Smooth muscle cell of the brain vasculature (primary cell): ENCODE data around the gene RHCG.

Experiments used
- DNase-seq: peaks from one replicate; pipeline ENCODE4 v3.0.0-alpha.2; 2012; ENCODE audit warnings: low read depth, low spot score

The RHCG gene

DNA sequence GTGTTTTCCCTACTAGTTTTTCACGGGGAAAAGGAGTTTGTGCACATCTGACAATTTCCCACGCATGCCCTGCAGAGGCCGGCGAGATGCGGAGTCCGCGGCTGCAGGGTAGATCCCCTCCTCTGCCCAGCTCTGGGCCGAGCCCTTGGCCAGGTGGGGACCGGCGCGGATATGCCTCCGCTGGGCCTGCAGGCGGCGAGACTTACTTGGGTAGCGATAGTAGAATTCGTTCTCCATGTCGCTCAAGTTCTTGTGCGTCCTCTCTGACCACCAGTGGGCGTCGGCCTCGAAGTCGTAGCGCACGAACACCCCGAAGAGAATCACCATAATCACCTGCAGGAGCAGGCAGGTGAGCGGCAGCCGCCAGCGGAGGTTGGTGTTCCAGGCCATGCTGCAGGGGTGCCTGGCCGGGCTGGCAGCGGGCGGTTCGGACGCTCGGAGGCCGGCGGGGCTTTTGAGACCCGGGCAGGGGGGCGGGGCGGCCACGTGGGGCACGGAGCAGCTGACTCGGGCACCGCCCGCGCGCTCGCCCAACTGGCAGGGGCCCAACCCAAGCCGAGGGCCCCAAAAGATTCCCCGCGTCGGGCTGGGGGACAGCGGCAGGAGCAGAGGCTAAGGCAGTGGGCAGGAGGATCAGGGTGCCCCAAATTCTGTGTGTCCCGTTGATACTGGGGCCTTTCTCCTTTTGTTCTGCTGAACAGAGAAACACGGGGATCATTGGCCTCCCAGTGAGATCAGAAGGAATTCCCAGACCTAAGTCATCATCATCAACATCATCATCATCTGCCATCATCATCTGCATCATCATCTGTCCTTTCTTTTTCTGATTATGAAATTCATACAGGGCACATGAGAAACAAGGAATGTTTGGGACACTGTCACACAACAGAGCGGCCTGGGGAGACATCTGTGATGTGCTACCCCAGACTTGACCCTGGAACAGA is at the start of gene RHCG:
Gene RHCG, minus strand, starts transcription at position 429 of the 944 bp plus-strand sequence. Its CDS starts 39 bp downstream, at position 390.
- DNase-seq: no peak

DNA sequence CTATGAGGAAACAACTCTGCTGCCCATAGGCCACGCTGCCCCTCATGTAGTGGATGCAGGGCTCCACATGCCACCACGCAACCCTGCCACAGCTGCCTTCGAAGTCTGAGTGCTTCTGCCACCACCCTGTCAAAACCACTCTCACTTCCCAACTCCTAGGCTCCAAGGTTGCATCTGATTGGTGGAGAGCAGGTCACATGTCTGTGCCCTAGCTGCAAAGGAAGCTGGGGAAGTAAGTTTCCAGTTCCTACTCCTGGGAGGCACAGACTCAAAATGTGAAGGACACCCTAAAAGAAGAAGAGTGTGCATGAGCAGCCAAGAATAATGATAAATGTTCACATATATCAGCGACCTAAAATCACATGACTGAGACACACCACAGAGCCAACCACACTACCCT is 47.0 kb upstream of the RHCG start:
- no peak for DNase-seq

DNA sequence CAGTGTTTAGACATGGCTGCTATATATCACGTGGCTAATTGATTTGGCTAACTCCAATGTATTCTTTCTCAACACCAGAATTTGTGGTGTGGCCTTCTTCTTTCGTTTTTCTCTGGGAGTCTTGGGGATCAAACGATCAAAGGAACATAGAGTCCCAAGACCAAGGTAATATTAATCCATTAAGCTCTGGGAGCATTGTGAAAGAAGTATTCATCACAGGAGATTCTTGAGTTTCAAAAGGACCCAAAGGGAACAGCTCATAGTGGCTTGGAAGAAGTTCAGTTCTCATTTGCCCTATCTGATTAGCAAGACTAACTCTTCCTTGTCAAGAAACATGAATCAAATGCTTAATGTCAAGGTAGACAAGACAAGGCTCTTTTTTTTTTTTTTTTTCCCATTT is 46.0 kb upstream of the RHCG start:
- DNase-seq: no peak

DNA sequence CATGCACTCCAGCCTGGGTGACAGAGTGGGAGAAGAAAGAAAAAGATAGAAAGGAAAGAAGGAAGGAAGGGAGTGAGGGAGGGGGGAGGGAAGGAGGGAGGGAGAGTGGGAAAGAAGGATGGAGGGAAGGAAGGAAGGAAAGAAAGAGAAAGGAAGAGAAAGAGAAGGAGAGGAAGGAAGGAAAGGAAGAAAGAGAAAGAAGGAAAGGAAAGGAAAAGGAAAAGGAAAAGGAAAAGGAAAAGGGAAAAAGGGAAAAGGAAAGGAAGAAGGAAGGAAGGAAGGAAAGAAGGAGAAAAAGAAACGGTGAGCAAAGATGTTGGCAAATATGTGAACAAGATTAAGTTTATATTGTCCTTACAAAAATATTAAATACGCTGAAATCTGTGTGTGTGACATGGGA is 42.6 kb upstream of the RHCG start:
- DNase-seq: no peak

DNA sequence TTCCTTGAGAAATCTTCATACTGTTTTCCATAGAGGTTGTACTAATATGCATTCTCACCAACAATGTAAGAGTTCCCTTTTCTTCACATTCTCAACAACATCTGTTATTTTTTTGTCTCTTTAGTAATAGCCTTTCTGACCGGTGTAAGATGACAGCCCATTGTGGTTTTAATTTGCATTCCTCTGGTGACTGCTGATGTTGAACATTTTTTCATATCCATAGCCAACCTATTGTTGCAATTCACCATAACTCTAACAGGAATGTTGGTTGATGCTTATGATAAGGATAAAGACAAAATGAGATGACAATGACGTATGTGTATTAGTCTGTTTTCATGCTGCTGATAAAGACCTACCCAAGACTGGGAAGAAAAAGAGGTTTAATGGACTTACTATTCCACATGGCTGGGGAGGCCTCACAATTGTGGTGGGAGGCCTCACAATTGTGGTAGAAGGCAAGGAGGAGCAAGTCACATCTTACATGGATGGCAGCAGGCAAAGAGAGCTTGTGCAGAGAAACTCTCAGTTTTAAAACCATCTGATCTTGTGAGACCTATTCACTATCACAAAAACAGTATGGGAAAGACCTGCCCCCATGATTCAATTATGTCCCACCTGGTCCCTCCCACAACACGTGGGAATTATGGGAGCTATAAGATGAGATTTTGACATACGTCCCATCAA is 37.6 kb upstream of the RHCG start:
- no peak for DNase-seq

DNA sequence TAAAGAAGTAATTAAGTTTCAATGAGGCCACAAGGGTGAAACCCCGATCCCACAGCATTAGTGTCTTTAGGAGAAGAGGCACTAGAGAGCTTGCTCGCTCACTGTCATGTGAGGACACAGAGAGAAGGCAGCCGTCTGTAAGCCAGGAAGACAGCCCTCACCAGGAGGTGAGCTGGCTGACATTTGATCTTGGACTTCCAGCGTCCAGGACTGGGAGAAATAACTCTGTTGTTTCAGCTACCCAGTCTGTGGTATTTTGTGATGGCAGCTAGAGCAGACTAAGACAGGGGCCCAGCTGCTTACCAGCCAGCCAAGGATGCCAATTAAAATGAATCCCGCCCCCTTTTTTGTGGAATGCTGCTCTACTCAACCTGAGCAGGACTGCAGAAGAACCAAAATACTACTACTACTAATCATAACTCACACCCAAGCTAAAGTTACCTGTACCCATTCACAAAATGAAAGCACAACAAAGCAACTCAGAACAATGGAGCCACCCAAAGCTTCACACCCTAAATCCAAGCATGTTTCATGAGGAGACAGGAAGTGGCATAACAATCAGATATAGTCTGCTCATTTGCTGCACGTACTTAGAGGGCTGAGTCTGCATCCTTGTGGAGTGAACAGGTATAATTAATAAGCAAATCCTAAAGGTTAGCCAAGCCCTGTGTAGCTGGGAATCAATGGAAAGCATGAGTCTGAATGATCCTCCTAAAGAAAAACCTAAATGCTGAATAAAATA is 35.6 kb upstream of the RHCG start:
- no peak for DNase-seq

DNA sequence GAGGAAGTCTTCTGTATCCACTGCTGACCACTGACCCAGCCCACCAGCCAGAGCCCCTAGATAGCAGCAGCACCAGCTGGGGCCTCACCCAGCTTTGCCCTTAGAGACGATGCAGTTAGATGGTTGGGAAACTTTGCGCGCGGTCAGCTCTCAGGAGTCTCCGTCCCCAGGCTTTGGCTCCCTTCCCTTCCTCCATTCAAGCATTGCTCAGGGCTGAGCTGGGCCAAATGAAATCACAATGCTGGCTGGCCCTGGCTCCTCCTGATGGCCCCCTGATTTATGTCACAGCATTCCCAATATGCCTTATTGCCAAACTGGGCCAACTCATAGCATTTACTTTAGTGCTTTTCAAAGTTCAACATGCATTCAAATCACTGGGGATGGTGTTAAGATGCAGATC is 34.6 kb upstream of the RHCG start:
- no peak for DNase-seq

DNA sequence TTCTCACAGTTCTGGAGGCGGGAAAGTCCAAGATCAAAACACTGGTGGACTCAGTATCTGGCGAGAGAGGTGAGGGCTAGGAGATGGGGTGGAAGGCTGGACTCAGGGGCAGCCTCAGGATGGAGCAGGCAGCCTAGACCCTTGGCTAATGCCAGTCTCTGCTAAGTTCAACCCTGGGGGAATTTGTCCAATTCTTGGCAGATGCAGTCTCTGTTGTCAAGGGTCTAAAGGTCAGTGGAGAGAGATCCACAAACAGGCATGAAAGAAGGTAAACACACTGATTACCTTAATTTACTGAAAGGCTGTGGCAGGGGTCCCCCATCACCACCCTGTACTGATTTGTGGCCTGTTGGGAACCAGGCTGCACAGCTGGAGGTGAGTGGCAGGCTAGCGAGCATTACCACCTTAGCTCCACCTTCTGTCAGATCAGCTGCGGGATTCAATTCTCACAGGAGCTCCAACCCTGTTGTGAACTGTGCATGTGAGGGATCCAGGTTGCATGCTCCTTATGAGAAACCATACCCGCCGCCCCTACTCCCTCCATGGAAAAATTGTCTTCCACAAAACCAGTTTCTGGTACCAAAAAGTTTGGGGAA is 32.5 kb upstream of the RHCG start:
- no peak for DNase-seq

DNA sequence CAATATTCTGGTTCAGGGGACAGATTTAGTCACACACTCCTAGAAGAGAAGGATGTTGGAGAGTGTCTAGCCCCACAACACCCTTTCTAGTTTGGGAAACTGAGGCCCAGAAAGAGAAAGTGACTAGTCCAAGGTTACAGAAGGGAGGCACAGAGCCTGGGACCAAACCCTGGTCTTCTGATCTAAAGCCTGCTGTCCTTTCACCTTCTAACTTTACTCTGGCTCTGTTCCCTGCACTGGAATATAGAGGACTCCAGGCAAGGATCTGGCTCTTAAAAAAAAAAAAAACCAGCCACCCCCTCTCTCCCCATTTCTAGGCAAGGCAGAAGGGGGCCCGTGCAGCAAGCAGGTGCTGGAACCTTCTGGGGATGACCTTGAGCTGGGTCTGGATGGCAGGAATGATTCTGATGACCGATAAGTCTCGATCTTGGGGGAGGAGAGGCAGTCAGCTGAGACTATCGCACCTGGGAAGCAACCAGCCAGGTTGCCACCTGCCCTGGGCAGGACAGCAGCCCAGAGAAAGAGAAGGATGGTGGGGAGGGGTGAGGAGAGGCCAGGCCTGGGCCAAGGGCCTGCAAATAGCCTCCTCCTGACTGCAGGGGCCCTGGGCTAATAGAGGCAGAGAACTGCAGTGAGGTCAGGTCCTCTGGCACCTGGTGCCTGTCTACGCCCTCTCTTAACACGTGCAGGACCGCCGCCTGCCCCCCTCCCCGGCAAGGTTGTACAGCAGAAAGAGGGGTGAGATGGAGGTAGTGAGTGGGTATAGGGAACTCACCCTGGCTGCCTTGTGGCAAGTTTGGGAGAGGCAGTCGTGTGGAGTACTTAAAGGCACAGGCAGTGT is 30.4 kb upstream of the RHCG start:
- DNase-seq: no peak

DNA sequence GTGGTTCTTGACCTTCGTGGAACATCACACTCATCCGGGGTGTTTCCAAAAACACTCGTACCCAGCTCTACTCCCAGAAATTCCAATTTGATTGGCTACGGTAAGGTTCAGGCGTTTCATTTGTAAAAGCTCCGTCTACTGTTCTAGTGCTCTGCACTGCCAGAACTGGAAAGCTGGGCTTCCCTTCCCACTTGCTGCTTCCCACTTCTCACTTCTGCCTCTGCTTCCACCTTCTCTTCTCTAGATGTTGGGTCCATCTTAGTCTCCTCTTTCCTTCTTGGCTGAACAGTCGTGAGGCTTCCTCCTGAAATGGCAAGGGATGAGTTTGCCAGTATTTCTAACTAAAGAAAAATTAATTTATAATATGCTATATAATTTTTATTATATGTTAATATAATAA is 29.8 kb upstream of the RHCG start:
- DNase-seq: no peak

DNA sequence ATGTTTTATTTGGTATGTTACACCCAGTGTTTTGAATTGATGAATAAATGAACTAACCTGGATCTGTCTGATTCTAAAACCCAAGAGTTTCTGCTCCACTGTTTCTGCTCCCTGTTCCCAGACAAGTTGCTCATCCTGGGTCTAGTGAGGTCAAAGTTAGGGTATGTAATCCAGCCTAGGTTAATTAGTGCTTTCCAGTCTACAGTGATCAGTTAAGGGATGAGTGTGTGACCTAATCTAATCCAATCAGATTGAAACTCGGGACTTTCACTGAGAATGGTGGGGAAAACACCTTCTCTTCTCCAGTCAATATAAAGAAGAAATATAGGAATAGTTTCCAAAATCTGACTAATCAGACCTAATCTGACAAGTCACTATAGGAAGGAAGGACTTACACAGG is 27.8 kb upstream of the RHCG start:
- DNase-seq: no peak

DNA sequence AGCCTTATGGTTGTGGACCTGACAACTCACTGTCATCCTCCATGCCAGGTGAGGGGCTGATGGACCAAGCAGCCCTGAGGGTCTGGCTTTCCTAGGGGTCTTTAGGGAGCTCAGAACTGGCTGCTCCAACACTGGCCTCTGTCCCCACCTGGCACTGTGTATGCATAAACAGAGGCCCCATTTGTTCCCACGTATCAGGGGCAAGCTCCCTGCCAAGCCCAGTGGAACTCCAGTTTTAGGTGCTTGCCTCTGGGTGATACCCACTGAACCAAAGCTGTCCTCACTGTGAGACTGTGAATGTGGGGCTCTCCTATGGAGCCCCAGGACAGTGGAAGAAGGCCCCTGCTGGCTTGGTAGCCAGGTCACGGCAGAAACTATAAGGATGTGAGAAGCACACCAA is 26.7 kb upstream of the RHCG start:
- no peak for DNase-seq

DNA sequence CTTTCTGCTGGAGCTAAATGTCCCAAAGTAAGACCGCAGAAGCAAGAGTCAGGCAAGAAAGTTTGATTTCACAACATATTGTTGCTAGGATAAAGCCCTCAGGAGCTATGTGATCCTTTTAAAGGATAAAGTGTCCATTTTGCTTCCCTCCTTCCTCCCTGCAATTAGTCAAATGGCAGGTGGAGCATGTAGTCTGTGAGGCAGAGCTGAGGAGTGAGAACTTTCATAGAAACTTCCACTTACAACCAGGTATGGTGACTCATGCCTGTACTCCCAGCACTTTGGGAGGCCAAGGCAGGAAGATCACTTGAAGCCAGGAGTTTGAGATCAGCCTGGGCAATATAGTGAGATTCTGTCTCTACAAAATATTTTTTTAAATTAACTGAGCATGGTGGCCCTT is 25.2 kb upstream of the RHCG start:
- DNase-seq: no peak

DNA sequence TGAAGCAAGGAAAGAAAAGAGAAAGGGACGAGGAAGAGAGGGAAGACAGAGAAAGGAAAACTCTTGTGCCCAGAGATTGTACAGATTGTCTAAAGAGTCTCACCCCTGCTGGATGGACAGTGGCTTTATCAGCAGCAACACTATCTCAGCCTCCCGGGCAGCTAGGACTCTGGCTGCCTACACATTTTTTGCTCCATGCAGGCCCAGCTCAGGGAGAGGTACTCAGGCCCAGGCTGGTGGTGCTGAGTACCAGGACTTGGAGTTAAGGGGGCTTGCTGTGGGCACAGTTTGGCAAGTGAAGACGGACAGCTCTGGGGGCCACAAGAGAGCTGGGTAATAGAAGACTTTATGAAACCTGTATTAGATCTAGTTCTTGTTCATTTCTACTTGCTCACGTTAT is 19.1 kb upstream of the RHCG start:
- no peak for DNase-seq

DNA sequence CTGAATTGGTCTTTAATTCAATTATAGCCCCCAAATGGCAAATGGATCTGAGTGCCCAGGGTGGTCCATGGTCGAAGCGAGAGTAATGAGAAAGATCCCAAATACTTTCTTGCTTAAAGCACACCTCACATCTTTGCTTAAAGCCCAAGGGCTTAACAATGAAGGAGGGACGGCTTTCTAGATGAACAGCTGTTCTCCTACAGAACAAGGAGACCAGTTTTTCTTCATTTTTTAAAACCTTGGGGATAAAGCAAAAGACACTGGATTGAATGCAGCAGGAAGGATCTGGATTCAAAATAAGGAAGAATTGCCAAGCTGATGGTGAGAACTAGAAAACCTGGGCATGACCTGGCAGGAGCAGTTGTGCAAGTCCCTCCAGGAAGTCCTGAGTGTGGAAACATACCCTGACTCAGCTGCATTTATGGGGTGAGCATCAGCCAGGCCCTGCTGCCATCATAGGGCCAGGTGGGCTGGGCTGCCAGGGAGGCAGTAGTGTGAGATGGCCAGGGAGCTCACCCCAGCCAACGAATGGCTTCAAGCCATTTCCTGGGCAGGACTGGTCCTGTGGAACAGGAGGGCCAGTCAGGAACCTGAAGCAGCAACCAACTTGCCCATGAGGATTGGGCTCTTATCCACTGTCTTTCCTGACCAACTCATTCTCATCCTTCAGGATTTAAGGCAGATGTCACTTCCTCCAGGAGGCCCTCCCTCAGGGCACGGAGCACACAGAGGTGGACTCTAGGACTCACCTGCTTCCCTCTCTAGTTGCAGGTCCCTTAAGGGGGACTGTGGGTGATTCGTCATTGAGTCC is 18.4 kb upstream of the RHCG start:
- DNase-seq: no peak

DNA sequence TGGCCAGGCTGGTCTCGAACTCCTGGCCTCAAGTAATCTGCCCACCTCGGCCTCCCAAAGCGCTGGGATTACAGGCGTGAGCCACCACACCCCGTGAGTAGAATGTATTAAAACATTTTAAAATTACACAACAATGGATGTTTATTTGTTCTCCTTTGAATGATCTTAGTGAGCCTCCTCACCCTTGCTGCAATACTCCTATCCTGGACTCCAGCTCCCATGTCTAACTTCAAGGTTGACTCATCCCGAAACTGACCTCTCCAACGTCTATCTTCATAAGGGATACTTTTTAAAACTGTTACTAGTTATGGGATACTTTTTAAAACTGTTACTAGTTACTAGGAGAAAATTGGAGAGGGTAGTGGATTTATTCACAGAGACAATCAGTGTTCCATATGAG is 17.8 kb upstream of the RHCG start:
- DNase-seq: no peak

DNA sequence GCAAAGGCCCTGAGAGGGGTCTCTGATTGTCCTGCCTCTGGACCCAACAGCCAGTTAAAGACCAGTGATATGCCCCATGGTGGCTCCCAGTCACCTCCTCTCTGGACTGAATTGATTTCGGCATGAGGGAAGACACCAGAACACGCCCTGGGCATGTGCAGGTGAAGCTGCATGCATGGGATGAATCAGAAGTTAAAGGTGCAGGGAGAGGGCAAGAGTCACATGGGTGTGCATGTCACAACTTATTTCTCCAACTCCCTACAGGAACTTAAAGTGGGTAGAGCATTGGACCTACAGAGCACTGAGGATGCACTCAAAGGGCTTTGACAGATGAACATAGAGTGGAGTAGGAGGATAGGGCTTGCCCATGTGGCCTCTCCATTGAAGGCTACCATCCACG is 16.9 kb upstream of the RHCG start:
- DNase-seq: no peak

DNA sequence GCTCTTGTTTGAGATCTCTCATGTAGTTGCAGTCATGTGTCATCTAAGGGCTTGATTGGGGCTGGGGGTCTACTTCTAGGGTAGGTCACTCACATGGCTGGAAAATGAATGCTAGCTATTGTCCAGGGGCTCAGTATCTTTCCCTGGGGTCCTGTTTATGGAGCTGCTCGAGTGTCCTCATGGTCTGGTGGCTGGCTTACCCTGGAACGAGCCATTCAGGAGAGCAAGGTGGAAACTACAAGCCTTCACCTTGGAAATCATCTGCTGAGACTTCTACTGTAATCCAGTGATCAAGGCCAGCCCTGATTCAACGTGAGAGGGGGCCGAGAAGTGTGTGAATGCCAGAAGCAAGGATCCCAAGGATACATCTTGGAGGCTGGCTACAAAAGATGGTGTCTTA is 16.2 kb upstream of the RHCG start:
- DNase-seq: no peak

DNA sequence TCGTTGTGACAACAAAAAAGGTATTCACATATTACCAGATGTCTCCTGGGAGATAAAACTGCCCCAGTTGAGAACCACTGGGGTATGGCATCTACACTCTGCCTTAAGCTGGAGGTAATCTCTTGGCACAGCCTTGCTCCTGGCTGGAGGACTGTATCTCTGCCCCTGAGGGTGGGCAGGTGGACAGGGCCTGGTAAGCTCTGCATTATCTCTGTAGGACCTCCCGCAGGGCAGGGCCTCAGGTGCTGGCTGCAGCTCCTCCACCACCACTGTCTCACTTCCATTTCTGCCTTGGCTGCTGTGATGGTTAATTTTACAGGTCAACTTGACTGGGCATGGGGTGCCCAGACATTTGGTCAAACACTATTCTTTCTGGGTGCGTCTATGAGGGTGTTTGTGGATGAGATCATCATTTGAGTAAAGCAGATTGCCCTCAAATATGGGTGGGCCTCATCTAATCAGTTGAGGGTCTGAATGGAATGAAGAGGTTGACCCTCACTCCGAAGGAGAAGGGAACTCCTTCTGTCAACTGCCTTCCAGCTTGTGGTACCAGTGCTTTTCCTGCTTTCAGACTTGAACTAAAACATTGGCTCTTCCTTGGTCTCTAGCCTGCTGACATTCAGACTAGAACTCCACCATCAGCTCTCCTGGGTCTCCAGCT is 9.8 kb upstream of the RHCG start:
- no peak for DNase-seq

DNA sequence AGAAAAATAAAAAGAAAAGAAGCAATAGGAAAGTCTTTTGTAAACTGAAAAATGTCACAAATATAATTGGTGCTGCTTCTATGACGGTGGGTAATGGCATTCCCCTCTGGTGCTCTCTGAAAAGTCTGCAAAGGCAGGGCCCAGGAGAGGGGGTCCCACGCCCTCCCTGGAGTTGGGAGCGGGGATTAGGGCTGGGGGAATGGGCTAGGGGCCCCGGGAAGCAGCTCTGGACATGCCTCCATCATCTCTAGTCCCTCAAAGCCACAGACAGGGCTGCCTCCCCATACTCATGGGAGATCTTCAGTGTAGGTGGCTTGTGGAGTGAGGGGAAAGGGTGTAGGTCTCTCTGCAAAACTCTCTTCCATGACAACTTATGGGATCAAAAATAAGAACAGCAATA is 7.8 kb upstream of the RHCG start:
- DNase-seq: no peak
